ENCODE results near the gene MTHFR. TPM values are rescaled to one million over a fixed set of nuclear protein-coding genes. Genes with fewer than 3 reads are reported as not detected.
A peak's percentile ranks its signal among the peaks of the same experiment; 100 is the strongest.

MTHFR gene
- total RNA-seq, 1 experiment from 2014 or later = 27.8 TPM

GRCh38 chr1:11764519-11764918 is 41.2 kb downstream of the MTHFR start:
- POLR2A ChIA-PET = no interaction called here
- TF ChIP-seq CTCF (IDR thresholded peaks at IDR 0.05; ENCODE audit: insufficient read depth in 1 of 2, low read depth in 1 of 2, low read length in 1 of 2, severe bottlenecking in 1 of 2, unreplicated experiment in 1 of 2) = no peak
- Mint-ChIP-seq H3K27me3 (ENCODE audit: insufficient read depth, unreplicated experiment) (no peaks in the 10 kb centered on the region), H3K4me3 (ENCODE audit: unreplicated experiment) (no peak overlapping the region), H3K9me3 (ENCODE audit: unreplicated experiment) (no peaks in the 10 kb centered on the region), H3K4me1 (ENCODE audit: low read depth, unreplicated experiment) (peaks cover 6% of the 10 kb centered on the region), H3K27ac (ENCODE audit: unreplicated experiment) (no peak overlapping the region), H3K36me3 (ENCODE audit: insufficient read depth, unreplicated experiment) (no peaks in the 10 kb centered on the region)
- DNase-seq = no peak
- H3K4me1 ChIP-seq = peaks cover 12% of the 10 kb centered on the region
- no peak overlapping the region for H3K4me3 ChIP-seq (ENCODE audit: low read depth, low read length)
- H3K27me3 ChIP-seq (replicated peaks; ENCODE audit: control insufficient read depth, insufficient read depth, low read length) = no peaks in the 10 kb centered on the region
- CTCF ChIA-PET = no interaction called here
- no peaks in the 10 kb centered on the region for H3K9me3 ChIP-seq
- intact Hi-C loops (cut with micrococcal nuclease; ENCODE audit: unreplicated experiment) = no loop called here
- BruUV-seq (replicated peaks) = no TSS peak
- no peaks in the 10 kb centered on the region for H3K36me3 ChIP-seq (ENCODE audit: control insufficient read depth, insufficient read depth, low read length)

- CTCF ChIA-PET = no interaction called here
These were observed 41.6 kb downstream of the MTHFR start for GRCh38 chr1:11764115-11764514.

GRCh38 chr1:11761988-11762406 is 43.8 kb downstream of the MTHFR start, which contains the start of gene C1orf167:
Gene C1orf167 (plus strand): TSS chr1:11762193. CDS start chr1:11764401, 2,208 bp downstream.
- Histone ChIP-seq H3K4me3 (ENCODE audit: low read depth, low read length) (peak within 1 kb of the TSS; percentile 12), H3K27me3 (replicated peaks; ENCODE audit: control insufficient read depth, insufficient read depth, low read length) (no peaks in the 10 kb centered on the region), H3K9me3 (peaks cover 2% of the 10 kb centered on the region), H3K36me3 (ENCODE audit: control insufficient read depth, insufficient read depth, low read length) (no peaks in the 10 kb centered on the region), H3K4me1 (peaks cover 6% of the 10 kb centered on the region)
- no peaks in the 10 kb centered on the region for H3K27me3 Mint-ChIP-seq (ENCODE audit: insufficient read depth, unreplicated experiment)
- peaks cover 6% of the 10 kb centered on the region for H3K4me1 Mint-ChIP-seq (ENCODE audit: low read depth, unreplicated experiment)
- no peaks in the 10 kb centered on the region for H3K36me3 Mint-ChIP-seq (ENCODE audit: insufficient read depth, unreplicated experiment)
- ChIA-PET POLR2A (no interaction called here), CTCF (no interaction called here)
- intact Hi-C loops (cut with micrococcal nuclease; ENCODE audit: unreplicated experiment) = no loop called here
- peak; percentile 57 to 62 for DNase-seq
- H3K27ac Mint-ChIP-seq (ENCODE audit: unreplicated experiment) = no peak within 1 kb of the TSS
- TF ChIP-seq CTCF (IDR thresholded peaks at IDR 0.05; ENCODE audit: insufficient read depth in 1 of 2, low read depth in 1 of 2, low read length in 1 of 2, severe bottlenecking in 1 of 2, unreplicated experiment in 1 of 2) = no peak
- peaks cover 5% of the 10 kb centered on the region for H3K9me3 Mint-ChIP-seq (ENCODE audit: unreplicated experiment)
- BruUV-seq (replicated peaks) = no TSS peak
- H3K4me3 Mint-ChIP-seq (ENCODE audit: unreplicated experiment) = peak within 1 kb of the TSS; percentile 43

More at GRCh38 chr1:11764115-11764514, 41.6 kb downstream of the MTHFR start:
- intact Hi-C loops (cut with micrococcal nuclease; ENCODE audit: unreplicated experiment) = no loop called here
- H3K27me3 Mint-ChIP-seq (ENCODE audit: insufficient read depth, unreplicated experiment) = no peaks in the 10 kb centered on the region
- H3K27ac Mint-ChIP-seq (ENCODE audit: unreplicated experiment) = no peak overlapping the region
- H3K4me1 Mint-ChIP-seq (ENCODE audit: low read depth, unreplicated experiment) = peaks cover 6% of the 10 kb centered on the region
- Histone ChIP-seq H3K4me3 (ENCODE audit: low read depth, low read length) (no peak overlapping the region), H3K9me3 (no peaks in the 10 kb centered on the region), H3K27me3 (replicated peaks; ENCODE audit: control insufficient read depth, insufficient read depth, low read length) (no peaks in the 10 kb centered on the region), H3K4me1 (peaks cover 11% of the 10 kb centered on the region), H3K36me3 (ENCODE audit: control insufficient read depth, insufficient read depth, low read length) (no peaks in the 10 kb centered on the region)
- H3K9me3 Mint-ChIP-seq (ENCODE audit: unreplicated experiment) = no peaks in the 10 kb centered on the region
- no peak for DNase-seq
- TF ChIP-seq CTCF (IDR thresholded peaks at IDR 0.05; ENCODE audit: insufficient read depth in 1 of 2, low read depth in 1 of 2, low read length in 1 of 2, severe bottlenecking in 1 of 2, unreplicated experiment in 1 of 2) = no peak
- no peak overlapping the region for H3K4me3 Mint-ChIP-seq (ENCODE audit: unreplicated experiment)
- H3K36me3 Mint-ChIP-seq (ENCODE audit: insufficient read depth, unreplicated experiment) = no peaks in the 10 kb centered on the region
- BruUV-seq (replicated peaks) = no TSS peak
- POLR2A ChIA-PET = no interaction called here

Data from Caco-2 (cell line).